NCI-H1048 (cell line): ENCODE measurements around the gene MAP2K7.

Source experiments
- DNase-seq: peaks from one replicate; lab custom pipeline; 2025; lab: John Stamatoyannopoulos, UW

MAP2K7 gene

GRCh38 chr19:7867092-7867844 is 36.4 kb upstream of the MAP2K7 start:
- DNase-seq = no peak

GRCh38 chr19:7868326-7868670 is 35.4 kb upstream of the MAP2K7 start:
- no peak for DNase-seq

- no peak for DNase-seq
These were observed 34.8 kb upstream of the MAP2K7 start for GRCh38 chr19:7868671-7869452.

- DNase-seq = no peak
These were observed 34.2 kb upstream of the MAP2K7 start for GRCh38 chr19:7869453-7869909.

DNA sequence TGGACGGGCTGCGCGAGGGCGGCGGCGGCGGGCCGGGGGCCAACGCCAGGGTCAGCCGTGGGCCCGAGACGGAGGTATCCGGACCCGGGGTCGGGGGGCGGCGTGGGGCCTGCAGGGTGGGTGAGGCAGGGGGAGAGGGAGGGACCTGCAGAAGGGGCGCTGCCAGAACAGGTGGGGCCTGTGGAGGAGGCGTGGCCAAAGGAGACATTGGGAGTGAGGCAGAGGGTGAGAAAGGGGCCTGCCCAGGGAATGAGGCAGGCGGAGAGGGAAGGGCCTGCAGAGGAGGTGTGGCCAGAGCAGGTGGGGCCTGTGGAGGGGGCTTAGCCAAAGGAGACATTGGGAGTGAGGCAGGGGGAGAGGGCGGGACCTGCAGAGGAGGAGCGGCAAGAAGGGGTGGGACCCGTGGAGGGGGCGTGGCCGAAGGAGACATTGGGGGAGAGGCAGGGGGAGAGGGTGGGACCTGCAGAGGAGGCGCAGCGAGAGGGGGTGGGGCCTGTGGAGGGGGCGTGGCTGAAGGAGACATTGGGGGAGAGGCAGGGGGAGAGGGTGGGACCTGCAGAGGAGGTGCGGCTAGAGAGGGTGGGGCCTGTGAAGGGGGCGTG is 33.7 kb upstream of the MAP2K7 start:
- no peak for DNase-seq

DNA sequence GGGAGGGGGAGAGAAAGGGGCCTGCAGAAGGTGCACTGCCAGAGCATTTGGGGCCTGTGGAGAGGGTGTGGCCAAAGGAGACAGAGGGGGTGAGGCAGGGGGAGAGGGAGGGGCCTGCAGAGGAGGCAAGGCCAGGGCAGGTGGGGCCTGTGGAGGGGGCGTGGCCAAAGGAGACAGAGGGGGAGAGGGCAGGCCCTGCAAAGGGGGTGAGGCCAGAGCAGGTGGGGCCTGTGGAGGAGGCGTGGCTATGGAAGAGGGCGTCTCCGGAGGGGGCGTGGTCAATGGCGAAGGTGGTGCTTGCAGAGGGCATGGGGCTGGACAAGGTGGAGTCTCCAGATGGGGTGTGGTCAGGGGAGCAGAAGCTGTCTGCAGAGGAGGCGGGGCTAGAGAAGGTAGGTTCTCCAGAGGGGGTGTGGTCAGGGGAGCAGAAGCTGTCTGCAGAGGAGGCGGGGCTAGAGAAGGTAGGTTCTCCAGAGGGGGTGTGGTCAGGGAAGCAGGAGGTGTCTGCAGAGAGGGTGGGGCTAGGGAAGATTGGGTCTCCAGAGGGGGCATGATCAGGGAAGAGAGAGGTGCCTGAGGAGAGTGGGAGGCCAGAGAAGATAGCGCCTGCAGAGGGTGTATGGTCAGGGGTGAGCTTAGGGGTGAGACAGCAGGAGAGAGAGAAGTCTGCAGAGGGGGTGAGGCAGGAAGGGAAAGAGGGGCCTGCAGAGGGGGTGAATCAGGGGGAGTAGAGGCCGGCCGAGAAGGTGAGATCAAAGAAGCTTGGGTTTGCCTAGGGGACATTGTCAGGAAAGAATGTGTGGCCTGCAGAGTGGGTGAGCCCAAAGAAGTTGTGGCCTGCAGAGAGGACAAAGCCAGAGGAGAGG is 32.9 kb upstream of the MAP2K7 start:
- peak; percentile 39 for DNase-seq

- DNase-seq = peak; percentile 90
These were observed 32.0 kb upstream of the MAP2K7 start for GRCh38 chr19:7871437-7872305.

- DNase-seq = no peak
These were observed 31.1 kb upstream of the MAP2K7 start for GRCh38 chr19:7872306-7873204.

- no peak for DNase-seq
These were observed 30.2 kb upstream of the MAP2K7 start for GRCh38 chr19:7873304-7874075.

DNA sequence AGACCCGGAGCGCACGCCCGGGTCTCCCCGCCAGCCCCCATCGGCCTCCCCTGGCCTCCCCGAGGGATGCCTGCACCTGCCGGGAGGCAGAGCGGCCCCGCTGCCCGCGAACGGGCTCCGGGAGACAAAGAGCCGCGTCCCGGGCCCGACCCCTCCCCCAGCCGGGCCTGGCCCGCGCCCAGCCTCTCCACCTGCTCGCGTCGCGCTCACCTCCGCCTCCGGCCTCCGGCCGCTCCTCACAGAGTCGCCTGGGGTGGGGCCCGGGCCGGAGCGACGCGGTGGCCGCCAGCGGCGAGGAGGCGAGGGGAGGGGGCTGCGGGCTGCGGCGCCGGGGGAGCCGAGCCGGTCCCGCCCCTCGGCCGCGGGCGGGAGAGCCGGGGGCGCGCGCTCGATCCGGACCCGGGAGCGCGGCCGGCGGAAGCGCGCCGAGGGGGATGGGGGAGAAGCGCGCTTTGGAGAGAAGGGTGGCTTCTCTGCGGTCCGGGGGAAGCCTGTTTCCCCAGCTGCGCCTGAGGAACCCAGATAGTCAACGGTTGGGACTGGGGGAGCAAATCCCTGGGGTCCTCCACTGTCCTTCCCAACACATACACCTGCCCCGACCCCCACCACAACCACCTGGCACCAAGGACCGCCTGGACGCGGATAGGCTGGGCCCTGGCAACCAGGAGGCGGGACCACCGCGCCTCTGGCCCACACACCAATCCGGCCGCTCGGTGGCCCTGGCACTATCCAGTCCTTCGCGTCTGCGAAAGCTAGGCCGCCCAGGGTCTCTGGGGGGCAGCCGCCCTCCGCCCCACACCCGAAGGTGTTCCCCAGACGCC is 29.4 kb upstream of the MAP2K7 start, which contains the start of gene PRR36:
PRR36 (minus strand) TSS at position 315 of the 821 bp plus-strand sequence. CDS start 701 bp downstream, outside the sequence.
- DNase-seq = peak; percentile 44

DNA sequence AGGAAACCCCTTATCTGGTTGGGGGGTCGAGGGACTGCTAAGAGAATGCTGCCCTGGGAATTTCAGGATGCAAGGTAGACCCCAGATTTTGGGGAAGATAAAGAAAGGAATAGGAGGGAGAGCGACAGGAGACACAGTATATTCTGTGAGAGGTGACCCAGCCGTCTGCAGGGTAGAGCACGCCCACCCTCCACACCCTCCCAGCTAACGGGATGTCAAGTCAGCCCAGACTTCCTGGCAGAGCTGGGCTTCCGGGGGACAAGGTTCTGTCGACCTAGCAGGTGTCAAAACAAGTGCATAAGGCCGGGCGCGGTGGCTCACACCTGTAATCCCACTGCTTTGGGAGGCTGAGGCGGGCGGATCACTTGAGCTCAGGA is 28.8 kb upstream of the MAP2K7 start:
- no peak for DNase-seq

- DNase-seq = no peak
These were observed 26.3 kb upstream of the MAP2K7 start for GRCh38 chr19:7877249-7877836.

DNA sequence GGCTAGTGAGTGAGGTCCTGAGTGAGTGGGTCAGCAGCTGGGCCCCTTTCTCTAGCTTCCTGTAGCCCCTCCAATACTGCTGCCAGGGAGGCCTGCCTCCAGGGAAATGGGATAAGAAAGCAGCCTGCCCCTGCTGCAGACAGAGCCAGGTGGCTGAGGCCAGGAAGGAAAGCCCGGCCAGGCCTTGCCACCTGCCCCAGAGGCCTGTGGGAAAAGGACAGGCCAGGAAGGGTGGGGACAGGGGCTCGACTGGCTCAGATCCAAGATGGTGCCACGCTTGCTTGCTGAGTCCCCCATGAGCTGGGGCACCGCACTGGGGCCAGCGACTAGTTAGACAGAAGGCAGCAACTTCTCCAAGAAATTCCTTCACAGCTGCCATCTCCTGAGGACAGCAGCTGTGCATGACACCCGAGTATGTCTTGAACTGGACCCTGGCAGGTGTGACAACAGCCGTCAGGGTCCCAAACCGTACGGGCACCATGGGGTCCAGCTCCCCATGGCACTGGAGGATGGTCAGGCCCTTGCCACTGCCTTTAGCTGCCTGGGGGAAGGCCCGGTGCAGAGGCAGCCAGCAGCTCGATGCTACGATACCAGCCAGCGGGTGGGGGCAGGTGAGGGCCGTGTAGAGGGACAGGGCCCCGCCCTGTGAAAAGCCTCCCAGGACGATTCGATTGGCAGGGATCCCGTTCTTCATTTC is 24.4 kb upstream of the MAP2K7 start:
- no peak for DNase-seq

GRCh38 chr19:7879836-7880235 is 23.8 kb upstream of the MAP2K7 start:
- no peak for DNase-seq

GRCh38 chr19:7881910-7882309 is 21.8 kb upstream of the MAP2K7 start:
- DNase-seq = no peak

- no peak for DNase-seq
These were observed 20.6 kb upstream of the MAP2K7 start for GRCh38 chr19:7883105-7883504.
